HepG2 (cell line): ENCODE results near the gene THOC6. TPM values are rescaled to one million over a fixed set of nuclear protein-coding genes. Genes with fewer than 3 reads are reported as not detected.

Experiments used
- ATAC-seq: fragments of 200-7000 bp; cut with Tn5 transposase; 3 replicates; pipeline ENCODE4 v1.9.1; 2020; ENCODE audit warnings: mild to moderate bottlenecking, moderate library complexity
- BruUV-seq: library from RNA; stranded (reverse); fragments of 400-500 nt; replicated peaks from 2 replicates; lab custom pipeline; 2021; lab: Mats Ljungman, UMichigan
- CTCF ChIA-PET: fragments of 300-600 bp; formaldehyde crosslinking; extraction: SDS; loops from one replicate; lab custom pipeline; 2021; ENCODE audit warnings: low total read pairs, inconsistent platforms, low intra/inter-chr PET ratio; lab: Yijun Ruan, JAX
- POLR2A ChIA-PET: fragments of 350-600 bp; sonication (Branson Sonifier 250); formaldehyde crosslinking; loops from one replicate; lab custom pipeline; 2020; ENCODE audit warnings: antibody characterized with exemption, inconsistent platforms; lab: Yijun Ruan, JAX
- DNase-seq: peaks from one replicate; pipeline ENCODE4 v3.0.0-alpha.2; 2015; ENCODE audit warnings: low spot score
- FAIRE-seq: peaks from 3 replicates; lab custom pipeline; 2011; peaks lifted over from hg19 to GRCh38; lab: Jason Lieb, UNC
- H2AFZ ChIP-seq: one replicate; pipeline ENCODE4 v1.6.1; 2011; ENCODE audit warnings: low read length, inconsistent platforms
- H3K27ac ChIP-seq: fragments of 300-600 bp; 3 replicates; pipeline ENCODE4 v1.8.0; 2011; ENCODE audit warnings: mixed run types, mild to moderate bottlenecking, mixed read lengths, low read length, inconsistent platforms; ENCODE audit not compliant: insufficient read depth; ENCODE audit errors: extremely low read length
- H3K27me3 ChIP-seq, 2 experiments: fragments of 200-600 bp in 1 of 2; 2 replicates in 1 of 2; 3 replicates in 1 of 2; pipeline versions ENCODE4 v1.6.0 to v1.8.0; 2011; ENCODE audit warnings: low read length in 2 of 2, mild to moderate bottlenecking in 2 of 2, moderate library complexity in 2 of 2, inconsistent platforms in 1 of 2; ENCODE audit not compliant: insufficient read depth in 2 of 2, control insufficient read depth in 1 of 2
- H3K36me3 ChIP-seq, 2 experiments: fragments of 200-600 bp in 1 of 2; replicated peaks in 1 of 2; 2 replicates in 1 of 2; 3 replicates in 1 of 2; pipeline versions ENCODE4 v1.5.1 to v1.8.0; 2011; ENCODE audit warnings: low read length in 2 of 2, inconsistent platforms in 1 of 2; ENCODE audit not compliant: insufficient read depth in 2 of 2, control insufficient read depth in 1 of 2
- H3K4me1 ChIP-seq: 2 replicates; pipeline ENCODE4 v1.5.1; 2012; ENCODE audit warnings: low read length, inconsistent platforms; ENCODE audit not compliant: insufficient read depth
- H3K4me2 ChIP-seq: 2 replicates; pipeline ENCODE4 v1.6.0; 2011; ENCODE audit warnings: low read depth, low read length, inconsistent platforms
- H3K4me3 ChIP-seq, 3 experiments: fragments of 200-600 bp in 1 of 3; sonication (generic), shearing (Covaris generic) in 1 of 3; replicated peaks in 1 of 3; 2 replicates each; pipeline ENCODE4 v1.5.1; 2011 to 2016; ENCODE audit warnings: low read length in 3 of 3, inconsistent platforms in 2 of 3, low read depth in 2 of 3, mild to moderate bottlenecking in 2 of 3, control low read depth in 1 of 3, mixed read lengths in 1 of 3; ENCODE audit not compliant: insufficient read depth in 1 of 3
- H3K79me2 ChIP-seq: one replicate; pipeline ENCODE4 v1.6.1; 2011; ENCODE audit warnings: low read length, inconsistent platforms; ENCODE audit not compliant: insufficient read depth
- H3K9ac ChIP-seq: 2 replicates; pipeline ENCODE4 v1.6.0; 2011; ENCODE audit warnings: mild to moderate bottlenecking, low read depth, low read length, inconsistent platforms; ENCODE audit not compliant: insufficient read depth
- H3K9me3 ChIP-seq: 2 replicates; pipeline ENCODE4 v1.5.1; 2012; ENCODE audit warnings: mild to moderate bottlenecking, low read length
- H4K20me1 ChIP-seq: 2 replicates; pipeline ENCODE4 v1.6.0; 2011; ENCODE audit warnings: inconsistent platforms, mild to moderate bottlenecking, low read length, moderate library complexity; ENCODE audit not compliant: insufficient read depth
- ARNTL ChIP-seq: sonication (generic); formaldehyde crosslinking; IDR thresholded peaks from 2 replicates; pipeline ENCODE4 v1.4.0; 2020; ENCODE audit warnings: mild to moderate bottlenecking, missing genetic modification reagents
- DRAP1 ChIP-seq: IDR thresholded peaks from 2 replicates; pipeline ENCODE4 v1.6.1; 2016; ENCODE audit warnings: missing genetic modification reagents, missing compliant biosample characterization
- MED13 ChIP-seq: sonication (generic); formaldehyde crosslinking; IDR thresholded peaks from 2 replicates; pipeline ENCODE4 v1.5.0; 2020; ENCODE audit warnings: missing genetic modification reagents
- NCOR1 ChIP-seq: fragments of 200-600 bp; sonication (generic); IDR thresholded peaks from 2 replicates; pipeline ENCODE4 v1.7.0; 2017; ENCODE audit warnings: antibody characterized with exemption, low read length, borderline replicate concordance
- NR2F6 ChIP-seq, 2 experiments: IDR thresholded peaks; 2 replicates each; pipeline ENCODE4 v1.6.1; 2016; ENCODE audit warnings: antibody characterized with exemption in 1 of 2, mild to moderate bottlenecking in 1 of 2
- PAF1 ChIP-seq: IDR thresholded peaks from 2 replicates; pipeline ENCODE4 v1.6.1; 2016; ENCODE audit warnings: missing genetic modification reagents, missing compliant biosample characterization
- RFXANK ChIP-seq: IDR thresholded peaks from 2 replicates; pipeline ENCODE4 v1.6.1; 2016
- ZFP37 ChIP-seq: sonication (generic); formaldehyde crosslinking; IDR thresholded peaks from 2 replicates; pipeline ENCODE4 v1.4.0; 2020; ENCODE audit warnings: missing genetic modification reagents, borderline replicate concordance
- ZNF451 ChIP-seq: sonication (generic); formaldehyde crosslinking; IDR thresholded peaks from 2 replicates; pipeline ENCODE4 v1.5.0; 2020; ENCODE audit warnings: mild to moderate bottlenecking, missing genetic modification reagents
- ZNF546 ChIP-seq: sonication (generic); formaldehyde crosslinking; conservative IDR thresholded peaks from 2 replicates; pipeline ENCODE4 v1.8.1; 2023; ENCODE audit warnings: mild to moderate bottlenecking, missing genetic modification reagents
- ZNF576 ChIP-seq: sonication (generic); formaldehyde crosslinking; IDR thresholded peaks from 2 replicates; pipeline ENCODE4 v1.4.0; 2020; ENCODE audit warnings: mild to moderate bottlenecking, missing genetic modification reagents
- ZNF577 ChIP-seq: sonication (generic); formaldehyde crosslinking; IDR thresholded peaks from 2 replicates; pipeline ENCODE4 v1.4.0; 2020; ENCODE audit warnings: mild to moderate bottlenecking, low read depth, missing genetic modification reagents, borderline replicate concordance
- ZNF720 ChIP-seq: sonication (generic); formaldehyde crosslinking; IDR thresholded peaks from 2 replicates; pipeline ENCODE4 v1.4.0; 2020; ENCODE audit warnings: missing genetic modification reagents
- ZNF768 ChIP-seq: sonication (generic); formaldehyde crosslinking; IDR thresholded peaks from 2 replicates; pipeline ENCODE4 v1.4.0; 2020; ENCODE audit warnings: missing genetic modification reagents
- WGBS: methylation state at CpG from one replicate; pipeline ENCODE4 v1.1.6; 2017; ENCODE audit warnings: low lambda C conversion rate; 5-methylcytosine and 5-hydroxymethylcytosine counted together
- in situ Hi-C: cut with HindIII; loops from 2 replicates; pipeline ENCODE4 v1.10.0; 2017; ENCODE audit warnings: low pct_unique_long_range_greater_than_20kb; ENCODE audit not compliant: extremely low pct_ligation_motif_present
- intact Hi-C: fragments of 100-400 bp; cut with micrococcal nuclease; formaldehyde crosslinking; loops from one replicate; pipeline ENCODE4 v1.10.0; 2022; ENCODE audit not compliant: unreplicated experiment
- polyA plus RNA-seq, 8 experiments: library from polyadenylated mRNA; depleted of rRNA in 3 of 8; stranded (reverse) in 7 of 8; unstranded in 1 of 8; fragments of >200 nt; fragmentation: Illumina TruSeq in 4 of 8; extraction: Trizol in 4 of 8; gene quantifications; 2 replicates each; pipeline versions ENCODE4 v1.2.1 to v1.2.3, GENCODE V29; 2011 to 2016; ENCODE audit warnings: low read depth in 4 of 8, missing spikeins in 1 of 8, mixed read lengths in 1 of 8; ENCODE audit not compliant: insufficient read depth in 1 of 8
- total RNA-seq, 5 experiments: library from RNA; depleted of rRNA; stranded (reverse); fragments of >200 nt; fragmentation: Illumina TruSeq; extraction: Trizol; gene quantifications; 2 replicates each; pipeline ENCODE4 v1.2.3, GENCODE V29; 2016; ENCODE audit warnings: low read depth in 1 of 5
- TF ChIP-seq, protein P1 (sequence below): sonication (generic); formaldehyde crosslinking; IDR thresholded peaks from 2 replicates; pipeline ENCODE4 v1.5.0; 2020; ENCODE audit warnings: missing genetic modification reagents
- TF ChIP-seq, protein P2 (sequence below): sonication (generic); formaldehyde crosslinking; IDR thresholded peaks from 2 replicates; pipeline ENCODE4 v1.5.1; 2020; ENCODE audit warnings: mild to moderate bottlenecking, missing genetic modification reagents, borderline replicate concordance
- TF ChIP-seq, protein P3 (sequence below): sonication (generic); formaldehyde crosslinking; IDR thresholded peaks from 2 replicates; pipeline ENCODE4 v1.5.0; 2020; ENCODE audit warnings: mild to moderate bottlenecking, missing genetic modification reagents
- TF ChIP-seq, protein P4 (sequence below), 2 experiments: sonication (generic) in 1 of 2; formaldehyde crosslinking in 1 of 2; IDR thresholded peaks; 2 replicates each; pipeline versions ENCODE4 v1.5.1 to v1.6.1; 2011 to 2020; ENCODE audit warnings: borderline replicate concordance in 1 of 2, low read depth in 1 of 2, low read length in 1 of 2, mild to moderate bottlenecking in 1 of 2, missing genetic modification reagents in 1 of 2, moderate library complexity in 1 of 2

THOC6 gene
- total and polyA plus RNA-seq, 2 of the 13 experiments (the other 11 are each of a cell fraction or from before 2014, with no cell fraction given), result 32.1 to 37.0 TPM

DNA sequence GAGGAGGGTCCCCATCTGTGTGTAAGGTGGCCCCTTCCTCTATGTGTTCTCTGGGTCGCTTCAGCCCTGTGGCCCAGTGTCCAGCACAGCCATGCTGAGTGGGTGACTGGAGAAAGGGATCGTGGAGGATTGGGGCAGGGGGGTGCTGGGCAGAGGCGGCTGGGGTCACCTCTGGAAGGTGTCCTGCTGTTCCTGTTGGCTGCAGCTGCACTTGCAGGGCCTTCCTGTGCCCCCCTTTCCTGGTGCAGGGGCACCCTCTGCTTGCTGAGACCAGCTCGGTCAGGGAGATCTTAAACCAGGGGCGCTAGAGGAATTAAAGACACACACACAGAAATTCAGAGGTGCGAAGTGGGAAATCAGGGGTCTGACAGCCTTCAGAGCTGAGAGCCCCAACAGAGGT, 52.7 kb downstream of the THOC6 start:
- BruUV-seq, result no TSS peak
- Histone ChIP-seq H3K9me3 (no peaks in the 10 kb centered on the region), H3K9ac (no peak overlapping the region), H3K4me2 (no peak overlapping the region), H3K79me2 (no peaks in the 10 kb centered on the region), H3K27me3 (peaks cover 4 to 16% of the 10 kb centered on the region in 2 experiments; a peak in 3 of 5 replicates), H2AFZ (no peak overlapping the region), H3K36me3 (no peaks in the 10 kb centered on the region), H3K27ac (no peak overlapping the region), H4K20me1 (no peaks in the 10 kb centered on the region), H3K4me3 (no peak overlapping the region), H3K4me1 (peaks cover 9% of the 10 kb centered on the region)
- FAIRE-seq, result no peak
- no peak for ATAC-seq
- intact Hi-C loops (no loop called here), in situ Hi-C loops (no loop called here)
- DNase-seq, result no peak
- ChIA-PET POLR2A (interaction anchor here (3.0 to 3.8 kb wide), 2 partner anchors 11 to 12 kb away, joined by 8 to 20 read pairs; partner anchors contain the start of gene IL32), CTCF (no interaction called here)
- WGBS, result 50% methylated on average over 4 of the region's 6 CpGs
- TF ChIP-seq, protein P1, sequence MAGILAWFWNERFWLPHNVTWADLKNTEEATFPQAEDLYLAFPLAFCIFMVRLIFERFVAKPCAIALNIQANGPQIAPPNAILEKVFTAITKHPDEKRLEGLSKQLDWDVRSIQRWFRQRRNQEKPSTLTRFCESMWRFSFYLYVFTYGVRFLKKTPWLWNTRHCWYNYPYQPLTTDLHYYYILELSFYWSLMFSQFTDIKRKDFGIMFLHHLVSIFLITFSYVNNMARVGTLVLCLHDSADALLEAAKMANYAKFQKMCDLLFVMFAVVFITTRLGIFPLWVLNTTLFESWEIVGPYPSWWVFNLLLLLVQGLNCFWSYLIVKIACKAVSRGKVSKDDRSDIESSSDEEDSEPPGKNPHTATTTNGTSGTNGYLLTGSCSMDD (CRISPR knock-in tag), result no peak
- TF ChIP-seq MED13 (CRISPR knock-in tag) (no peak), DRAP1 (no peak), ARNTL (CRISPR knock-in tag) (no peak), ZNF576 (no peak), ZFP37 (no peak), NCOR1 (no peak), NR2F6 (IDR thresholded peaks at IDR 0.05) (no peak), NR2F6 (CRISPR knock-in tag; IDR thresholded peaks at IDR 0.05) (no peak), RFXANK (no peak), ZNF577 (CRISPR knock-in tag) (no peak), ZNF546 (CRISPR knock-in tag) (no peak), ZNF451 (CRISPR knock-in tag) (no peak), ZNF768 (CRISPR knock-in tag) (no peak), PAF1 (CRISPR knock-in tag) (no peak), ZNF720 (no peak)
- TF ChIP-seq, protein P2, sequence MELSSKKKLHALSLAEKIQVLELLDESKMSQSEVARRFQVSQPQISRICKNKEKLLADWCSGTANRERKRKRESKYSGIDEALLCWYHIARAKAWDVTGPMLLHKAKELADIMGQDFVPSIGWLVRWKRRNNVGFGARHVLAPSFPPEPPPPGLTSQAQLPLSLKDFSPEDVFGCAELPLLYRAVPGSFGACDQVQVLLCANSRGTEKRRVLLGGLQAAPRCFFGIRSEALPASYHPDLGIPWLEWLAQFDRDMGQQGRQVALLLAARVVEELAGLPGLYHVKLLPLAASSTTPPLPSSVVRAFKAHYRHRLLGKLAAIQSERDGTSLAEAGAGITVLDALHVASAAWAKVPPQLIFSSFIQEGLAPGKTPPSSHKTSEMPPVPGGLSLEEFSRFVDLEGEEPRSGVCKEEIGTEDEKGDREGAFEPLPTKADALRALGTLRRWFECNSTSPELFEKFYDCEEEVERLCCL (CRISPR knock-in tag), result no peak
- TF ChIP-seq, protein P3, sequence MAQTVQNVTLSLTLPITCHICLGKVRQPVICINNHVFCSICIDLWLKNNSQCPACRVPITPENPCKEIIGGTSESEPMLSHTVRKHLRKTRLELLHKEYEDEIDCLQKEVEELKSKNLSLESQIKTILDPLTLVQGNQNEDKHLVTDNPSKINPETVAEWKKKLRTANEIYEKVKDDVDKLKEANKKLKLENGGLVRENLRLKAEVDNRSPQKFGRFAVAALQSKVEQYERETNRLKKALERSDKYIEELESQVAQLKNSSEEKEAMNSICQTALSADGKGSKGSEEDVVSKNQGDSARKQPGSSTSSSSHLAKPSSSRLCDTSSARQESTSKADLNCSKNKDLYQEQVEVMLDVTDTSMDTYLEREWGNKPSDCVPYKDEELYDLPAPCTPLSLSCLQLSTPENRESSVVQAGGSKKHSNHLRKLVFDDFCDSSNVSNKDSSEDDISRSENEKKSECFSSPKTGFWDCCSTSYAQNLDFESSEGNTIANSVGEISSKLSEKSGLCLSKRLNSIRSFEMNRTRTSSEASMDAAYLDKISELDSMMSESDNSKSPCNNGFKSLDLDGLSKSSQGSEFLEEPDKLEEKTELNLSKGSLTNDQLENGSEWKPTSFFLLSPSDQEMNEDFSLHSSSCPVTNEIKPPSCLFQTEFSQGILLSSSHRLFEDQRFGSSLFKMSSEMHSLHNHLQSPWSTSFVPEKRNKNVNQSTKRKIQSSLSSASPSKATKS, result no peak
- TF ChIP-seq, protein P4, sequence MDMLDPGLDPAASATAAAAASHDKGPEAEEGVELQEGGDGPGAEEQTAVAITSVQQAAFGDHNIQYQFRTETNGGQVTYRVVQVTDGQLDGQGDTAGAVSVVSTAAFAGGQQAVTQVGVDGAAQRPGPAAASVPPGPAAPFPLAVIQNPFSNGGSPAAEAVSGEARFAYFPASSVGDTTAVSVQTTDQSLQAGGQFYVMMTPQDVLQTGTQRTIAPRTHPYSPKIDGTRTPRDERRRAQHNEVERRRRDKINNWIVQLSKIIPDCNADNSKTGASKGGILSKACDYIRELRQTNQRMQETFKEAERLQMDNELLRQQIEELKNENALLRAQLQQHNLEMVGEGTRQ (IDR thresholded peaks at IDR 0.05; ENCODE audit: low read depth, low read length), result no peak
- TF ChIP-seq, protein P4 (CRISPR knock-in tag; IDR thresholded peaks at IDR 0.05; ENCODE audit: borderline replicate concordance), result no peak
